RPMI7951 (cell line): ENCODE measurements around the gene SLC25A12. TPM values are rescaled to one million over a fixed set of nuclear protein-coding genes. Genes with fewer than 3 reads are reported as not detected.
A peak's percentile ranks its signal among the peaks of the same experiment; 100 is the strongest.
"Not testable (repeated sequence)": the region's sequence is repeated elsewhere in the genome, so short reads cannot be mapped to it uniquely, and the experiment has no call there.

ENCODE experiments used
- DNase-seq: peaks from one replicate; pipeline ENCODE4 v3.0.0-alpha.2; 2012; ENCODE audit warnings: low read depth
- total RNA-seq: library from RNA; depleted of rRNA; stranded (reverse); fragments of >200 nt; shearing (Covaris generic); gene quantifications from 2 replicates; pipeline ENCODE4 v1.2.3, GENCODE V29; 2014

SLC25A12 gene
- total RNA-seq, 1 experiment from 2014 or later: 39.9 TPM

DNA sequence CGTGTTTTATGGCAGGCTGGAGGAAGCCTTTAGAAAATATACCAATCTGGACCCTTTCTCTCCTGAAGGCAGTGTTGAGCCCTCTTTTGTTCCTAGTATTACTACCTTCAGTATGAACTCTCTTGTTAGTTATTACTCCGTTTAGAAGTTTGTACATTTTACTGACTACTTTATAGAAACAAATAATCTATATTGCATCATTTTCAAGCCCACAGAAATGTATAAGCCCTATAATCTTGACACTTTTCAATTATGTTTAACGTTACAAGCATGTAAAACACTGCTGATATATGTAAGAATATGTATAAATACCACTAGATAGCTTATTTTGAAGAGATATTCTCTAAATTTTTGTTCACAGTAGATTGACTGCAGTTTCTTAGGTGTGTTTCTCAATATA lies 64.0 kb downstream of the SLC25A12 start:
- DNase-seq: no peak

DNA sequence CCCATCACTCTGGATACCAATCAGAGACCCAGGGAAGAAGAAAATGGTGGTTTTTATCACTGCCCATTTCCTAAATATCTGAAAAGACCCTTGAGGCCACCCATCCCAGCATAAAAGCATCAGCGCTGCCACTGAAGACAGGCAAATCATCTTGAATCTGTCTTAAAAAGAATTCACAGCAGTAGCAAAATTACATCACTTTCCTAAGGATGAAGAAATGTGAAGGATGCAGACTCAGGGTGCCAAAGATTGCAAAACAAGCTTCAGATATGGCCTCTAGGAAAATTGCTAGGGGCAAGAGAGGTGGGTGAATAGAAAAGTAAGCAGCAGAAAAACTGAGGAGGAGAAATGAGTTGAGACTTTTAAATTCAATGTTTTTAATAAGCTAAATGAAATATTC lies 70.0 kb downstream of the SLC25A12 start:
- no peak for DNase-seq

DNA sequence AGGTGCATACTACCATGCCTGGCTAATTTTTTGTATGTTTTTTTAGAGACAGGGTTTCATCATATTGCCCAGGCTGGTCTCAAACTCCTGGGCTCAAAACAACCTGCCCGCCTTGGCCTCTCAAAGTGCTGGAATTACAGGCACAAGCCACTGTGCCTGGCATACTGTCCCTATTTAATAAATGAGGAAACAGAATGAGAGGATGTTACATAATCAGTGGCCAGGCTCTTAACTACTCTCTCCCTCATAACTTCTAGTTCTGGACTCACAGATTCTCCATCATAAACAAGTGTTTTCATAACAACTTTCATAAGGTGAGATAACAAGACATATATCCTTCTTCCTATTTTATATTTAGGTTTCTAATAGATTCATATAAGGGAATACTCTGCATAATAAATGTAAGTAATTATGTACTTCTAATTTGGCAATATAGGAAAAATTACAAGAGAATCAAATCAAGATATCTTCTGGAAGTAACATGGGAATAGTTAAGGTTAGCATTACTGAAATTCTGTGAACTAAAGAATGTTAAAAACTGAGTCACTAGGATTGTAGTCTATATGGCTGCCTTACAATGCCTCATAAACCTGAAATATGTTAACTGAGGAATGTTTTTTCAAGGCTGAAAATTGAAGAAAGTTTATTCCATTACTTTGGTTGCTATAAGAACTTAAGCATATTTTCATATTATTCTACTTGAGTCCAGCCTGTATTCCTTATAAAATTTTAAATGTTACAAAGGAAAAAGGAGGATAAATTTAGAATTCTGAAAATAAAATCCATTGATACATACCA lies 71.3 kb downstream of the SLC25A12 start:
- DNase-seq: no peak

DNA sequence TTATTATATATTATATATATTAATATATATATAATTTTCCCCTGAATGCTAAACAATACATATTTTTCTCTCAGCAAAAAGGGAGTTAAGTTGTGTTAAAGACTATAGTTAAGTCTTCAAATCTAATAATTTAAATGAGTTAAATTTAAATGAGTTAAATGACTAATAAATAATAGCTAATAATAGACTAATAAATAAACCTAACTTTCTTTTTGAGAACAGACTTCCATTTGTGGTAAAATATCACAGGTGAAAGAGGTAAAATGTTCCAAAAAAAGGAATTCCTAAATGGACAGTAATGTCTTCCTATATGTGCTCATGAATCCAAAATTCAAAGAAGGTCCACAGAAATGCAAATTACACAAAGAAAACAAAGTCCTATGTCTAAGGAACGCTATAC lies 74.6 kb downstream of the SLC25A12 start:
- DNase-seq: no peak

DNA sequence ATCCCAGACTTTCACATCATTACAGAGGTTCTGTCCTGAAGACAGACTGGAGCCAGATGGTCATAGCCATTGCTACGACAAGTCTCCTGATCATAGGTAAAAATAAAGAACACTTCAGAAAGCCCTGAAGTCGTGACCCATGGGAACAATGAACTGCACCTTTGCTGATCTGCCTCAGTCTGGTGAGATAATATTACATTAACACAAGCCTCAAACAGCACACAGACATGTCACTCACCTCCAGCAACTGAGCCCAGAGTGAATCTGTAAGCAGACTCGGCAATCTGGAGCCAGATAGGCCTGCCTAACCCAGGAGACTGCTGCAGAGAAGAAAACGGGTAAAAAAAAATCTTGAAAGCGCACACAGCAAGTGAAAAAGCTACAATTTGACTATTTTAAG lies 79.2 kb downstream of the SLC25A12 start:
- no peak for DNase-seq

DNA sequence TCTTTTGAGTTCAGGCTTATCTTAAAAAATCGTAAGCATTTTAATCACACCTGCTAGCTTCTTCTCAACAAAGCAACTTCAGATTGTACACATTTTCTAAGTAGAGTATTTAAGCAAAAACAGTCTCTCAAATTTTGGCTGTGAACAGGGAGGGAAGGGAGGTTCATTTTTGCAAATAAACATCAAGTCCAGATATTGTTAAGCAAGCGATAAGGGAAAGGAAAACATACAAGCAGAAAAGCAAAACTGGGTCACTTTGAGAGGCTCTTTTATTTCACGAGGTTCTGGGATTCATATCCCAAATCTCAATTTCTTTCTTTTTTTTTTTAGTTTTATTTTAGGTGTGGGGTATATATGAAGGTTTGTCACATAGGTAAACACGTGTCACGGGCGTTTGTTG lies 79.9 kb downstream of the SLC25A12 start:
- DNase-seq: no peak

DNA sequence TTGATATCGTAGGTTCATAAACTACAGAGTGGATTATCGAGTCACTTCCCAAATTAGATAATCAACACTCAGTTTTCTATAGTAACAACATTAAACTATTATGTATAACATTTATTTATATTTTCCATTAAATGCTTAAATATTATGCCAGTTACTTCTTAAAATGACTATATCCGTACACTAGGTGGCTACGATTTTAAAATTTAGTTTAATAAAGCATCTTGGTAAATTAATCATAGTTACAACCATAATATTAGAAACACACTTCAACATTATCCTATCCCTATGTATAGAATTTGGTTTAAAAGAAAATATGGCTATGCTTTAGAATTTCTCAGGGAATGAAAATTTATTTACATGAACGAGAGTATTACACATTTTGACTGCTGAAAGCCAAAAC lies 80.3 kb downstream of the SLC25A12 start:
- no peak for DNase-seq

DNA sequence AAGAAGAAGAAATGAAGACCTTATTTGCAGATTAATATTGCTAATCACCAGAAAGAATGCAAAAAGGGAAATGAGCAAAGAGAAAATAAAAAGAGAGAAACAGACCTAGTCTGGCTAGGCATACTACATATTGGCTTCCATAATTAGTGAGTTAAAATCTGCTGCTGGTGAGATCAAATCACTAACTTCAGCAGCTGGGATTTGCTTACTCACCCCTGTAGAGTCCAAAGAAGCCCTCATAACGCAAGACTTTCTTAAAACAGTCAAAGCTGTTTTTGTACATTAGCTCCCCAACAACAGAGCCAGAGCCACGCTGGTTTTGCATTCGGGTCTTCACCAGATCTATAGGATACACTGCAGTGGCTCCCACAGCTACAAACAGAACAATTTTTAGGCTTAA lies 80.9 kb downstream of the SLC25A12 start:
- no peak for DNase-seq

DNA sequence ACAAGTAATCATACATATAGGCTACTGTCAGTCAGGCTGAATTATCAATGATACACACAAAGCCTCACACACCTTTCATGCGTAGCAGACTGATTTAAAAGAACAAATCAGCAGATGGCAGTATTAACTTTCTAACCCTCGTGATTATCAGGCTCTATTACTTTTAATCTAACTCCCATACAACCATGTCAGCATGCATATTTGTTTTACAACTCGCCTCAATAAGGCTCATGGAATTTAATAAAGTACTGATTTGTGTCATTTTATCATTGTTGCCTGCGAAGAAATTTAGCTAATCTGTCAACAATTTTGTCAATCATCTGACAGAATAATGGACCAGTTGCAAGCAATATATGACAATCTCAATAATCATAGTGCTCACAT lies 82.8 kb downstream of the SLC25A12 start:
- DNase-seq: peak; percentile 37

DNA sequence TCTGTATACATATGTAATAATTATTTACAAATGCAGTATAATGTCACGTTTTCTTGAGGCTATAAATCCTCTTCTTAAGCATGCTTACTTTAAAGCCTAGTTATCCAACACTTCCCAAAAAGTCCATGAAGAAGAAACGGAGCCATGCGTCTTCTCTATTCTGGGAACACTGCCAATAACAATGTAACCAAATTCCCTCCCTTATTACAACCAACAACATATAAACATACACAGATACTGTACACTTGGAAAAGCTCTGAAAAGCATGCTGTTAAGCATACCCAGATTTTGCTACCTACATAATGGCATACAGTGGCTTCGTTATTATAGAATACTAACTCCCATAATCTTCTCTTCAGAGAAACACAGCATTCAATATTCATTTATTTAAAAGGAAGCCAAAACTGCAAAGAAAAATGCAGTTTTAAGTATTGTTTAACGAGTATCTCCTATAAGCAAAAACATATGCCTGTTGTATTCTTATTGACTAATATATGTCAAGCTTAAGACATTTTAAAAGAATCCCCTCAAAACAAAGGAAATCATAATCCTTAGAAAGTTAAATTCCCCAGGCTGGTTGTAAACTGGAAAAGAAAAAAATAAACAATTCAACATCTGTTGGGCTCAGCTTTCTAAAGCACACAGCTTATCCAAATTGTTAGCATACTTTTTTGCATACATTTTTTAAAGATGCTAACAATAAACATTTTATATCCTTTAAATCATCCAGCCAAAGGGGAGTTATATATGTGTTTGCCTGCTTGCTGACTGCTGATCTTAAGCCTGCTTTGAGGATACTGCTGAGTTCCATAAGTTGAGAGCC lies 83.4 kb downstream of the SLC25A12 start:
- no peak for DNase-seq

DNA sequence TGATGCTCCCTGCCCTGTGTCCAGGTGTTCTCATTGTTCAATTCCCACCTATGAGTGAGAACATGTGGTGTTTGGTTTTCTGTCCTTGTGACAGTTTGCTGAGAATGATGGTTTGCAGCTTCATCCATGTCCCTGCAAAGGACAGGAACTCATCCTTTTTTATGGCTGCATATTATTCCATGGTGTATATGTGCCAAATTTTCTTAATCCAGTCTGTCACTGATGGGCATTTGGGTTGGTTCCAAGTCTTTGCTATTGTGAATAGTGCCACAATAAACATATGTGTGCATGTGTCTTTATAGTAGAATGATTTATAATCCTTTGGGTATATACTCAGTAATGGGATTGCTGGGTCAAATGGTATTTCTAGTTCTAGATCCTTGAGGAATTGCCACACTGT lies 85.2 kb downstream of the SLC25A12 start:
- DNase-seq: not testable (repeated sequence)

DNA sequence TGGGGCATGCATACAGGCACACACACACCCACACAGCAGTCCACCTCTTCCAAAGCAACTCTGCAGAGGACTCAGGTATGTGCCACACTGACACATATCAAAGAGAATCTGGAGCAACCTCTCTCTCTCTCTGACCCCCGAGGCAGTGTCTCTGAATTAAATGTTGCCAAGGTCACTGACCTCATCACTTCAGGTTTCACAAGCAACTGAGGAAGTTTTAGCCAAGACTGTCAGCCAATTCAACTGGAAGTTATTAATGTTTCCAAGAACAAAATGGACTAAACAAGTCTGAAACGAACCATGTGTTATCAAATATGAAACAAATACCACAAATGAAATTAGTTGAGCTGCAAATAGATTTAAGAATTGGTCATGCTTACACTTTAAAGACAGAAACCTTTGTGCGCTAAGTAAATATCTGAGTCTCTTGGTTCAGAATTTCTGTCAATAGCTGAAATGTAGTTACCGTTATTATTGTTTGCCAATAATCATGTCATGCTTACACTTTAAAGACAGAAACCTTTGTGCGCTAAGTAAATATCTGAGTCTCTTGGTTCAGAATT lies 86.1 kb downstream of the SLC25A12 start:
- peak; percentile 15 for DNase-seq

DNA sequence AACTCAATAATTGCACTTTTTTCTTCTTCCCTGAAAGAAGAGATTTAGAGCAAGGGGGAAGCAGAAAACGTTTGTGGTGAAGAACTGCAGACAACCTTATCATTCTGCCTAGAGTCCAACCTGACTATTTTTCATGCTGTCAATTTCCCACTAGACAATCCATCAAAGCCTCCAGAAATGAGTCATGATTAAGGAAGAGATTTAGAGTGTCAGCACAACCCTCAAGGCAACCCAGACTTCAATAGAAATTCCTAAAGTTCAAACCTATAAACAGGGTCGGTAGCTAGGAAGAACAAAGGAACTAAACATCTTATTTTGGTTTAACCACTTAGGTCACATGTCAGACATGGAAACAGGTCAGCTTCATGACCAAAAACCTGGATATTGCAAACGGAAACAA lies 86.9 kb downstream of the SLC25A12 start:
- peak; percentile 34 for DNase-seq

DNA sequence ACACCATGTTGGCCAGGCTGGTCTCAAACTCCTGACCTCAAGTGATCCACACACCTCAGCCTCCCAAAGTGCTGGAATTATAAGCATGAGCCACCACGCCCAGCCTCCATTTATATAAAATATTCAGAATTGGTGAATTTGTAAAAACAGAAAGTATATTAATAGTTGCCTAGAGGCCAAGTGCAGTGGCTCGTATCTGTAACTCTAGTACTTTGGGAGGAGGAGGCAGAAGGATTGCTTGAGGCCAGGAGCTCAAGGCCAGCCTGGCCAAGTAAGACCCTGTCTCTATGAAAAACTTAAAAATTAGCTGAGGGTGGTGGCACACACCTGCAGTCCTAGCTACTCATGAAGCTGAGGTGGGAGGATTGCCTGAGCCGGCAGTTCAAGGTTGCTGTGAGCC lies 89.6 kb downstream of the SLC25A12 start:
- DNase-seq: no peak

DNA sequence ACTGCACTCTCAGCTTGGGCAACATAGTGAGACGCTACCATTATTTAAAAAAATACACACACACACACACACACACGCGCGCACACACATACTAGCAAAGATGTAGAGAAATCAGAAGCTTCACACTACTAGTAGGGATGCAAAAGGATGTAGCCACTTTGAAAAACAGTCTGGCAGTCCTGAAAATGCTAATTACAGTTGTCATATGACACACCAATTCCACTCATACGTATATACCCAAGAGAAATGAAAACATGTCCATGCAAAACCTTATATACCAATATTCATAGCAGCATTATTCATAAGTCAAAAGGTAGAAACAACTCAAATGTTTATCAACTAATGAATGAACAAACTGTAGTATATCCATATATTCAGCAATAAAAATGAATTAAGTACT lies 90.3 kb downstream of the SLC25A12 start:
- DNase-seq: no peak

DNA sequence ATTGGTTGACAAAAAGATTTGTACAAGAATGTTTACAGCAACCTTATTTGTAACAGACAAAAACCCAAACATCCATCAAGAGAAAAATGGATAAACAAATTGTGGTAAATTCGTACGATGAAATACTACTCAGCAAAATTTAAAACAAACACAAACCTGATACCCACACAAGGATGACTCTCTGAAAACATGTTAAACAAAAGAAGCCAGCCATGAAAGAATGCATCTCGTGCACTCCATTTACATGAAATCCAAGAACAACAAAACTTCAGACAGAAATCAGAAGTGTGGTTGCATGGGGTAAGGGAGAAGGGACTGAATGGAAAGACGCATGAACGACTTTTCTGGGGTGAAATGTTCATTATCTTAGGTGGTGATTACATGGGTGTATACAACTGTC lies 93.4 kb downstream of the SLC25A12 start:
- no peak for DNase-seq

DNA sequence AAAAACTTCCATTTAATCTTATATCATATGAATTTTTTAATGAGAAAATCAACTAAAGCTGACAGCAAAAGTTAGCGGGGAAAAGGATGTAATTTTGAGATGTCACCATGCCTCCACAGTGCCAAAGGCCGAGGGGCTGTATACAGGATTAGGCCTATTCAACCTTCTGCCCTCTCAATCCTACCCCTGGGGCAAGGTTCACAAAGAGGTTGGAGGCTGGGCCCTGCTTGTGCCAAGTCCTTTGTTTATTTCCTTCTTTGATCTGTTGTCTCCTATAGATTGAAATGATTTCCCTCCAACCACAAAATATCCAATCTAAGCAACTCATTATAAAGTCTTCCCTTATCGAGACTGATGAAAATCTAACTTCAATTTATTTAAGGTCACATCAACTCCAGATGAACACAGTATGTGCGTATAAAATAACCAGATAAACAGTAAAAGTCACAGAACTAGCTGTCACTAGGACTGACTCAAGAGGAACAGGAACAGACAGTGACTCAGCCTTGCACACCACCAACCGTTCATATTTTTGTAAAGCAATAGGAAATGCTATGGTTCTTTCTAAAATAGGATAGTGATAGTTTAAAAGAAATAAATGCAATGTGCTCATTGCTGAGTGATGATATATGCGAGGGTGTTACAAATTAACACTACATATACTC lies 95.8 kb downstream of the SLC25A12 start:
- DNase-seq: peak; percentile 78

DNA sequence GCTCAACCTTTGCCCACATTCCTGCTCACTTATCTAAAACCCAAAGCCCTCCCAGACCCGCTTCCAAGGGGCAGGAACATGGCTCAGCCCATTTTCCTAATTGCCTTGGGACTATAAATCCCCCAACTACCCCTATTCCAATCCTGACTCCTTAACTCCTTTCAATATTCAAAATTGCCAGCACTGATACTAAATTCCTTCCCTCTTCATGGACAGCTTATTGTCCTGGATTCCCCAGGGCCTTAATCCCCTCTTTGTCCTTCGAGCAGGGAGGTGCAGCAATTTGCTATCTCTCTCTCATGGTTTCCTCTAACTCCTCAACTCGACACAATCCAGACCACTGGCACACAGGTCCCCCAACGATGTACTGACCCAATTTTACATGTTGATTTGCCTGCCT lies 99.1 kb downstream of the SLC25A12 start:
- DNase-seq: no peak

DNA sequence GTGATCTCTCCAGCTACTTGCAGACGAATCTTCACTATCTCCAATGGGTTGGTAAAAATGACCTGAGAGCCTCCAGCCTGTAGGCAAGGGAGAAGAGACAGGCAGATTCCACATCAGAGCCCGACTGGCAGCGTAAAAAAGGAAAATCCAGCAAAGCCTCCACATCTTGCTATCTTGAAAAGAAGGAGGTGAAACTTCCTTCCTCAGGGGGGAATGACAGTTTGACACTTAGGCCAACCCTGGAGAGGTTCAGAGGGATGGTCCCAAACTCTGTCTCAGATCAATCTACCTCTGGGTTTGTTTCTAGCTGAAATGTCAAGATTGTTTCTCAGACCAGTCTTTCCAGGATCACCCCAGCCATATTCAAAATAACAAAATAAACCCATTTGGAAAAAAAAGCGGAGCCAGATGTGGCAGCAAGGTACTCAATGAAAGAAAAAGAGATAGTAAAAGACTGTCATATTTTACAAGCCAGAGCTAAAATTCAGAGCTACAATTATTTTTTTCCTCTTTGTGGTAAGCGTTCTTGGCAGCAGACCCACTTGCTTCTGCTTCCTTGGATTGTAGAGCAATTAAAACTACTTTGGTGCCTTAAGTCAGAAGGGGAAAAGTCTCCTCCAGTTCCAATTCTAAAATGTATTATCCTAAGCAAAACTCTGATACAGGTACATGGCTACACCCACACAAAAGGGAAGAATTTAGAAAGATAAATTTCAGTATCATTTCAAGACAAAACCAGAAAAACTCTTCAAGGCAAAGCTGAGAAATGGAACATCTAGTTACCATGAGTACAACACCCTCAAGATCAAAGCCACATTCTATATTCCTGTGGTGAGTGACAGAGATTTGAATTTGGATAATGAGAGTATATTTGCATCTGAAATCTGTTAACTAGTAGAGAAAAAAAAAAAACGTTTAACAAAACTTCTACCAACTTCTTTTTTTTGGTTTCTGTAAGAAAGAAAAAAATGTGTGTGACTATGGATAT lies 100.1 kb downstream of the SLC25A12 start:
- peak; percentile 15 for DNase-seq

DNA sequence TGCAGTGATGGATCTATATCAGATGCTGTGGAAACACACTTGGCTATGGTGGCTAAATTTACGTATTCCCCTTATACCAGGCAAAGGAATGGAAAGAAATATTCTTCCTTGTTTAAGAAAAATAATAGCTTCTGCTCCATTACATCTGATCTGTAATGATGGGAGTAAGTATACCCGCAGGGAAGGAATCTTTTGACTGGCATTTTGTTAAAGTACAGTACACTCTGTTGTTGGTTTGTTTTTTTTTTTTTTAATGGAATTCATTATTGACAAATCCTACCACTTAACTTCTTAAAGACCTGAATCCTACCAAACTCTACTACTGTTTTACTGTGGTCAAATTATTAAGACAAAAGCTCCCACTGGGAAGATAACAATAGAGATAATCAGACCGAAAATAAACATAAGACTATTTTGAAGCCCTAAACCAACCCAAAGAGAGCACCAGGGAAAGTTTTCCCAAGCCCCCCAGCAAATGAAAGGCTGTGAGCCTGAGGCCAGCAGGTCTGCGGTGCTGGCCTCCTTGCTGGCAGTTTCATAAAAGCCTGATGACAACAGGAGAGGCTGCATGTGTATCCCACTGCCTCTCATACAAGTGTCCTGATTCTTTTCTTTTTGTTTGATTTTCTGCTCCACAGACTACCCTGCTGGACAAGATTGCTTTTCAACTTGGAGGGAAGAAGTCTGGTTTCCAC lies 101.0 kb downstream of the SLC25A12 start:
- no peak for DNase-seq
